Mesenchymal stem cell (in vitro differentiated cells and primary cell): ENCODE results near the gene BICD1.
A peak's percentile ranks its signal among the peaks of the same experiment; 100 is the strongest.

Experiments used
- DNase-seq: peaks from one replicate; pipeline ENCODE4 v3.0.0-alpha.2; 2013
- H2AFZ ChIP-seq: one replicate; pipeline ENCODE4 v1.6.1; 2013; ENCODE audit warnings: low read depth, mild to moderate bottlenecking, control low read depth, inconsistent platforms, low read length, moderate library complexity
- H2AK5ac ChIP-seq: 2 replicates; pipeline ENCODE4 v1.6.1; 2013; ENCODE audit warnings: low read length, moderate library complexity, mild to moderate bottlenecking, inconsistent platforms; ENCODE audit not compliant: severe bottlenecking
- H2BK120ac ChIP-seq: one replicate; pipeline ENCODE4 v1.6.1; 2013; ENCODE audit warnings: low read depth, mild to moderate bottlenecking, inconsistent platforms, low read length, moderate library complexity
- H2BK12ac ChIP-seq, 2 experiments: one replicate each; pipeline ENCODE4 v1.6.1; 2013; ENCODE audit warnings: inconsistent platforms in 2 of 2, low read length in 2 of 2, mild to moderate bottlenecking in 2 of 2, moderate library complexity in 2 of 2, control low read depth in 1 of 2
- H2BK15ac ChIP-seq: one replicate; pipeline ENCODE4 v1.6.1; 2013; ENCODE audit warnings: mild to moderate bottlenecking, low read depth, inconsistent platforms; ENCODE audit not compliant: poor library complexity, severe bottlenecking
- H2BK5ac ChIP-seq: 2 replicates; pipeline ENCODE4 v1.6.1; 2013; ENCODE audit warnings: low read depth, mild to moderate bottlenecking, low read length, control low read depth, inconsistent platforms; ENCODE audit not compliant: poor library complexity, severe bottlenecking
- H3K14ac ChIP-seq, 2 experiments: one replicate each; pipeline ENCODE4 v1.6.1; 2013; ENCODE audit warnings: inconsistent platforms in 2 of 2, low read length in 2 of 2, control low read depth in 1 of 2, mild to moderate bottlenecking in 1 of 2, moderate library complexity in 1 of 2
- H3K18ac ChIP-seq, 2 experiments: one replicate each; pipeline ENCODE4 v1.6.1; 2013; ENCODE audit warnings: inconsistent platforms in 2 of 2, low read length in 2 of 2, control low read depth in 1 of 2, low read depth in 1 of 2, mild to moderate bottlenecking in 1 of 2
- H3K23ac ChIP-seq, 2 experiments: one replicate each; pipeline ENCODE4 v1.6.1; 2013; ENCODE audit warnings: inconsistent platforms in 2 of 2, low read length in 2 of 2, mild to moderate bottlenecking in 2 of 2, moderate library complexity in 2 of 2, control low read depth in 1 of 2
- H3K27ac ChIP-seq: 2 replicates; pipeline ENCODE4 v1.5.1; 2013; ENCODE audit warnings: mild to moderate bottlenecking, moderate library complexity, low read length, control low read depth, inconsistent platforms; ENCODE audit not compliant: poor library complexity, severe bottlenecking
- H3K27me3 ChIP-seq, 2 experiments: 2 replicates each; pipeline versions ENCODE4 v1.6.1 to v1.7.0; 2013; ENCODE audit warnings: low read length in 2 of 2, mild to moderate bottlenecking in 2 of 2, moderate library complexity in 2 of 2, control low read depth in 1 of 2, inconsistent platforms in 1 of 2; ENCODE audit not compliant: control insufficient read depth in 1 of 2, insufficient read depth in 1 of 2
- H3K36me3 ChIP-seq, 2 experiments: 2 replicates each; pipeline versions ENCODE4 v1.6.1 to v1.7.0; 2013; ENCODE audit warnings: low read length in 2 of 2, control low read depth in 1 of 2, inconsistent platforms in 1 of 2, low read depth in 1 of 2, mild to moderate bottlenecking in 1 of 2; ENCODE audit not compliant: insufficient read depth in 2 of 2, control insufficient read depth in 1 of 2
- H3K4ac ChIP-seq, 2 experiments: one replicate each; pipeline ENCODE4 v1.6.1; 2013; ENCODE audit warnings: inconsistent platforms in 2 of 2, low read length in 2 of 2, mild to moderate bottlenecking in 2 of 2, moderate library complexity in 2 of 2, control low read depth in 1 of 2, low read depth in 1 of 2
- H3K4me1 ChIP-seq: 2 replicates; pipeline ENCODE4 v1.6.1; 2013; ENCODE audit warnings: low read depth, low read length, control low read depth; ENCODE audit not compliant: control insufficient read depth, insufficient read depth
- H3K4me2 ChIP-seq: 2 replicates; pipeline ENCODE4 v1.6.1; 2013; ENCODE audit warnings: low read length, mild to moderate bottlenecking, inconsistent platforms; ENCODE audit not compliant: poor library complexity, severe bottlenecking
- H3K4me3 ChIP-seq, 2 experiments: 2 replicates each; pipeline versions ENCODE4 v1.5.1 to v1.7.0; 2013; ENCODE audit warnings: low read length in 2 of 2, mild to moderate bottlenecking in 2 of 2, control low read depth in 1 of 2, low read depth in 1 of 2; ENCODE audit not compliant: insufficient read depth in 1 of 2
- H3K79me1 ChIP-seq: replicated peaks from 2 replicates; pipeline ENCODE4 v1.6.1; 2013; ENCODE audit warnings: mild to moderate bottlenecking, control low read depth, low read length, inconsistent platforms; ENCODE audit not compliant: poor library complexity, severe bottlenecking
- H3K9ac ChIP-seq: 2 replicates; pipeline ENCODE4 v1.7.0; 2013; ENCODE audit warnings: mild to moderate bottlenecking, low read length, moderate library complexity
- H3K9me3 ChIP-seq: 2 replicates; pipeline ENCODE4 v1.7.0; 2013; ENCODE audit warnings: mild to moderate bottlenecking, low read length; ENCODE audit not compliant: control insufficient read depth
- H4K8ac ChIP-seq: one replicate; pipeline ENCODE4 v1.6.1; 2013; ENCODE audit warnings: inconsistent platforms, mild to moderate bottlenecking, low read length, moderate library complexity
- H4K91ac ChIP-seq: one replicate; pipeline ENCODE4 v1.6.1; 2013; ENCODE audit warnings: mild to moderate bottlenecking, low read length, inconsistent platforms
- WGBS: methylation state at CpG from one replicate; pipeline ENCODE4 v1.1.7; 2013; ENCODE audit warnings: mixed read lengths; 5-methylcytosine and 5-hydroxymethylcytosine counted together

Gene BICD1

GRCh38 chr12:32233568-32233967 is 126.9 kb downstream of the BICD1 start:
- no peak overlapping the region for H3K4ac ChIP-seq
- H3K18ac ChIP-seq, result no peak overlapping the region
- peaks cover 26% of the 10 kb centered on the region for H3K79me1 ChIP-seq
- no peak overlapping the region for H2AK5ac ChIP-seq
- no peak overlapping the region for H4K91ac ChIP-seq
- no peak overlapping the region for H3K14ac ChIP-seq
- peaks cover 8% of the 10 kb centered on the region for H3K9me3 ChIP-seq
- no peak overlapping the region for H3K4me2 ChIP-seq
- no peak overlapping the region for H3K9ac ChIP-seq
- H2BK15ac ChIP-seq, result no peak overlapping the region
- H2BK120ac ChIP-seq, result no peak overlapping the region
- 77% methylated on average over 2 of the region's 3 CpGs for WGBS
- no peak overlapping the region for H3K23ac ChIP-seq
- H3K4me3 ChIP-seq, result no peak overlapping the region
- H3K27me3 ChIP-seq, result no peaks in the 10 kb centered on the region
- H4K8ac ChIP-seq, result no peak overlapping the region
- no peak for DNase-seq
- no peak overlapping the region for H3K27ac ChIP-seq
- peaks cover 3 to 5% of the 10 kb centered on the region in 2 experiments for H3K36me3 ChIP-seq
- peaks cover 3% of the 10 kb centered on the region for H3K4me1 ChIP-seq
- H2BK5ac ChIP-seq, result no peak overlapping the region
- no peak overlapping the region for H2BK12ac ChIP-seq
- H2AFZ ChIP-seq, result no peak overlapping the region

GRCh38 chr12:32235251-32235650 is 128.6 kb downstream of the BICD1 start:
- DNase-seq, result no peak
- Histone ChIP-seq H3K27me3 (no peaks in the 10 kb centered on the region), H3K27ac (no peak overlapping the region), H3K9me3 (peaks cover 8% of the 10 kb centered on the region), H4K8ac (no peak overlapping the region), H3K14ac (no peak overlapping the region), H3K18ac (no peak overlapping the region), H2AK5ac (no peak overlapping the region), H3K4me2 (no peak overlapping the region), H4K91ac (no peak overlapping the region), H2BK12ac (no peak overlapping the region), H3K4me3 (no peak overlapping the region), H2BK120ac (no peak overlapping the region), H3K79me1 (peaks cover 20% of the 10 kb centered on the region), H3K23ac (no peak overlapping the region), H3K4me1 (peaks cover 4% of the 10 kb centered on the region), H2AFZ (no peak overlapping the region), H3K36me3 (peaks cover 3 to 5% of the 10 kb centered on the region in 2 experiments), H3K9ac (no peak overlapping the region), H2BK15ac (no peak overlapping the region), H3K4ac (no peak overlapping the region), H2BK5ac (no peak overlapping the region)
- WGBS, result no CpG with 5 or more reads among the region's 2 CpGs

- no peak overlapping the region for H3K9ac ChIP-seq
- no peak overlapping the region for H3K4ac ChIP-seq
- H3K79me1 ChIP-seq, result peaks cover 18% of the 10 kb centered on the region
- H3K27me3 ChIP-seq, result no peaks in the 10 kb centered on the region
- H3K27ac ChIP-seq, result peak overlapping the region; percentile 46
- H4K8ac ChIP-seq, result no peak overlapping the region
- H2BK5ac ChIP-seq, result no peak overlapping the region
- H2AK5ac ChIP-seq, result no peak overlapping the region
- no peak overlapping the region for H3K4me2 ChIP-seq
- peaks cover 2% of the 10 kb centered on the region for H3K4me1 ChIP-seq
- 88% methylated on average over 5 of the region's 5 CpGs for WGBS
- peaks cover 5 to 8% of the 10 kb centered on the region in 2 experiments for H3K36me3 ChIP-seq
- no peak for DNase-seq
- no peak overlapping the region for H4K91ac ChIP-seq
- no peak overlapping the region for H2BK120ac ChIP-seq
- no peak overlapping the region for H2AFZ ChIP-seq
- H3K23ac ChIP-seq, result no peak overlapping the region
- H3K9me3 ChIP-seq, result peaks cover 8% of the 10 kb centered on the region
- H3K14ac ChIP-seq, result no peak overlapping the region
- no peak overlapping the region for H3K4me3 ChIP-seq
- H2BK12ac ChIP-seq, result no peak overlapping the region
- H2BK15ac ChIP-seq, result no peak overlapping the region
- H3K18ac ChIP-seq, result no peak overlapping the region
Observed at GRCh38 chr12:32240162-32240561, 133.5 kb downstream of the BICD1 start.

DNA sequence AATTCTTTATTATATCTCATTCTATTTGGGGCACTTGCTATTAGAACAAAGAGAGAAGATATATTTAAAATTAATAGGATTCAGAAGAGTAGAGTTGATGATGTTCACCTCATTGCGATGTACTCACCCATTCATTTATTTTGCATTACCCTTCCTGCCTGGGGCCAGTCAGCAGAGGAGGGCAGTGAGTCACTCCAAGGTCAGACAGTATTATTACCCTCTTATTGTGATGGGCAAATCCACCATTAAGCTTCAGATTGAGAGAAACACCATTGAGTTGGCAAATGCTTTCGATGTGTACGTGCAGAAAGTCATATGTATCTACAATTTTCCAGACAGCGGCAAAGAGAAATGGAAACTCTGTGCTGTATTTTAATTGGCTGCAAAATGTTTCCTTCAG is 134.2 kb downstream of the BICD1 start:
- Histone ChIP-seq H2AFZ (no peak overlapping the region), H3K79me1 (peaks cover 18% of the 10 kb centered on the region), H3K9ac (no peak overlapping the region), H2BK5ac (peak overlapping the region; percentile 58), H3K4me1 (peaks cover 2% of the 10 kb centered on the region), H3K23ac (no peak overlapping the region), H3K18ac (no peak overlapping the region), H3K4ac (no peak overlapping the region), H3K14ac (no peak overlapping the region), H3K27ac (no peak overlapping the region), H3K36me3 (peaks cover 5 to 8% of the 10 kb centered on the region in 2 experiments), H2AK5ac (no peak overlapping the region), H4K8ac (no peak overlapping the region), H2BK120ac (no peak overlapping the region), H3K4me3 (no peak overlapping the region), H3K9me3 (peaks cover 8% of the 10 kb centered on the region), H3K27me3 (no peaks in the 10 kb centered on the region), H2BK12ac (no peak overlapping the region), H4K91ac (no peak overlapping the region), H2BK15ac (no peak overlapping the region), H3K4me2 (no peak overlapping the region)
- 87% methylated on average over 4 of the region's 4 CpGs for WGBS
- no peak for DNase-seq
